GM08714 (cell line): ENCODE results near the gene MMP24OS.

Source experiments
- H3K4me3 ChIP-seq: fragments of 200-500 bp; sonication (Bioruptor generic); 2 replicates; pipeline ENCODE4 v1.5.1; 2014; ENCODE audit warnings: mild to moderate bottlenecking, low read length, inconsistent platforms
- ZNF274 ChIP-seq: IDR thresholded peaks from 2 replicates; pipeline ENCODE4 v1.6.1; 2012; ENCODE audit warnings: mild to moderate bottlenecking, low read depth, low read length

The MMP24OS gene

GRCh38 chr20:35314816-35315631, 37.1 kb upstream of the MMP24OS start:
- TF ChIP-seq ZNF274: no peak
- H3K4me3 ChIP-seq: no peak overlapping the region

GRCh38 chr20:35312318-35312717, 34.4 kb upstream of the MMP24OS start:
- TF ChIP-seq ZNF274: no peak
- H3K4me3 ChIP-seq: no peak overlapping the region

- H3K4me3 ChIP-seq: no peak overlapping the region
- TF ChIP-seq ZNF274: no peak
Measured at GRCh38 chr20:35311822-35312221, 33.9 kb upstream of the MMP24OS start.

- no peak overlapping the region for H3K4me3 ChIP-seq
- no peak for TF ChIP-seq ZNF274
Measured at GRCh38 chr20:35311409-35311808, 33.5 kb upstream of the MMP24OS start.

GRCh38 chr20:35307666-35308653, 30.0 kb upstream of the MMP24OS start:
- H3K4me3 ChIP-seq: no peak overlapping the region
- TF ChIP-seq ZNF274: no peak

GRCh38 chr20:35306931-35307517, 29.1 kb upstream of the MMP24OS start:
- TF ChIP-seq ZNF274: no peak
- H3K4me3 ChIP-seq: no peak overlapping the region

GRCh38 chr20:35305682-35306556, 28.0 kb upstream of the MMP24OS start:
- H3K4me3 ChIP-seq: no peak overlapping the region
- no peak for TF ChIP-seq ZNF274

GRCh38 chr20:35304956-35305355, 27.0 kb upstream of the MMP24OS start:
- no peak overlapping the region for H3K4me3 ChIP-seq
- no peak for TF ChIP-seq ZNF274

- H3K4me3 ChIP-seq: no peak overlapping the region
- TF ChIP-seq ZNF274: no peak
Measured at GRCh38 chr20:35303735-35304491, 26.0 kb upstream of the MMP24OS start.

- TF ChIP-seq ZNF274: no peak
- no peak overlapping the region for H3K4me3 ChIP-seq
Measured at GRCh38 chr20:35303382-35303734, 25.4 kb upstream of the MMP24OS start.

- H3K4me3 ChIP-seq: no peak overlapping the region
- no peak for TF ChIP-seq ZNF274
Measured at GRCh38 chr20:35302421-35303335, 24.8 kb upstream of the MMP24OS start.

GRCh38 chr20:35301426-35301825, 23.5 kb upstream of the MMP24OS start:
- no peak overlapping the region for H3K4me3 ChIP-seq
- TF ChIP-seq ZNF274: no peak
